ENCODE data around the gene SCARB1. TPM values are rescaled to one million over a fixed set of nuclear protein-coding genes. Genes with fewer than 3 reads are reported as not detected.

Gene SCARB1
- total and polyA plus RNA-seq, 9 of the 15 experiments (the other 6 are each of a cell fraction or from before 2014, with no cell fraction given): 0.56 to 157 (median 52.8) TPM

GRCh38 chr12:124802361-124802760 is 61.3 kb downstream of the SCARB1 start:
- no peaks in the 10 kb centered on the region for H3K9me3 ChIP-seq (replicated peaks; ENCODE audit: control insufficient read depth, insufficient read depth, low read depth, low read length)
- H3K9me1 ChIP-seq (ENCODE audit: control insufficient read depth, insufficient read depth, low read length): no peaks in the 10 kb centered on the region
- ATAC-seq (no peak), FAIRE-seq (no peak), DNase-seq (ENCODE audit: extremely low read depth in 1 of 4, low spot score in 3 of 4) (no peak)
- no peaks in the 10 kb centered on the region for H3K27me3 ChIP-seq (ENCODE audit: control insufficient read depth in 2 of 2, insufficient read depth in 2 of 2, low read length in 2 of 2)
- ChIA-PET POLR2A (no interaction called here), CTCF (ENCODE audit: low intra/inter-chr PET ratio) (no interaction called here)
- in situ Hi-C loops (cut with MboI) (no loop called here), intact Hi-C loops (cut with micrococcal nuclease) (no loop called here)
- peaks cover 4 to 10% of the 10 kb centered on the region in 2 experiments; a peak in 4 of 5 replicates for H3K4me1 ChIP-seq (replicated peaks in 1 of 2; ENCODE audit: control insufficient read depth in 2 of 2, insufficient read depth in 2 of 2, low read length in 2 of 2)
- H3K4me3 ChIP-seq: no peak overlapping the region
- 94% methylated on average over 11 of the region's 14 CpGs for WGBS (ENCODE audit: insufficient coverage, low coverage, missing lambda C conversion rate)
- no peak overlapping the region for H2AFZ ChIP-seq (ENCODE audit: low read depth, low read length)
- no peak overlapping the region for H3K9ac ChIP-seq (ENCODE audit: insufficient read depth in 1 of 2, low read depth in 2 of 2, low read length in 2 of 2)
- H3K27ac ChIP-seq (ENCODE audit: extremely low read depth, low read depth, low read length): no peak overlapping the region
- peaks cover 4% of the 10 kb centered on the region; the same call in 1 of the 2 replicates for H4K20me1 ChIP-seq (replicated peaks; ENCODE audit: control insufficient read depth, insufficient read depth, low read length)
- no peak overlapping the region for H3K4me2 ChIP-seq (ENCODE audit: insufficient read depth, low read length)
- peaks cover 5% of the 10 kb centered on the region; the same call in 1 of the 3 replicates for H3K79me2 ChIP-seq (ENCODE audit: control insufficient read depth, insufficient read depth, low read length)
- no TSS peak for BruUV-seq (replicated peaks)
- peaks cover 92% of the 10 kb centered on the region for H3K36me3 ChIP-seq (ENCODE audit: control insufficient read depth, insufficient read depth, low read length)
- TF ChIP-seq ESRRA (IDR thresholded peaks at IDR 0.05; ENCODE audit: borderline replicate concordance, low read depth) (no peak), GMEB1 (CRISPR knock-in tag; IDR thresholded peaks at IDR 0.05) (no peak), PHTF2 (CRISPR knock-in tag; IDR thresholded peaks at IDR 0.05) (no peak), NR2F6 (CRISPR knock-in tag; IDR thresholded peaks at IDR 0.05) (no peak), ZNF449 (CRISPR knock-in tag; IDR thresholded peaks at IDR 0.05) (no peak), AFF4 (CRISPR knock-in tag; IDR thresholded peaks at IDR 0.05) (no peak), GABPA (tag; conservative IDR thresholded peaks at IDR 0.05; ENCODE audit: low read depth) (no peak), ZNF592 (IDR thresholded peaks at IDR 0.05) (no peak), ZKSCAN1 (IDR thresholded peaks at IDR 0.05; ENCODE audit: low read depth, low read length) (no peak), TEAD2 (tag; IDR thresholded peaks at IDR 0.05) (no peak), ZNF766 (CRISPR knock-in tag; conservative IDR thresholded peaks at IDR 0.05) (no peak), CC2D1A (IDR thresholded peaks at IDR 0.05) (no peak)
